GM18858 (cell line): ENCODE results near the gene SUN2.

ENCODE experiments used
- ATAC-seq: cut with Tn5 transposase; IDR thresholded peaks from one replicate; pipeline ENCODE4 v1.9.1; 2021; ENCODE audit not compliant: unreplicated experiment

SUN2 gene

DNA sequence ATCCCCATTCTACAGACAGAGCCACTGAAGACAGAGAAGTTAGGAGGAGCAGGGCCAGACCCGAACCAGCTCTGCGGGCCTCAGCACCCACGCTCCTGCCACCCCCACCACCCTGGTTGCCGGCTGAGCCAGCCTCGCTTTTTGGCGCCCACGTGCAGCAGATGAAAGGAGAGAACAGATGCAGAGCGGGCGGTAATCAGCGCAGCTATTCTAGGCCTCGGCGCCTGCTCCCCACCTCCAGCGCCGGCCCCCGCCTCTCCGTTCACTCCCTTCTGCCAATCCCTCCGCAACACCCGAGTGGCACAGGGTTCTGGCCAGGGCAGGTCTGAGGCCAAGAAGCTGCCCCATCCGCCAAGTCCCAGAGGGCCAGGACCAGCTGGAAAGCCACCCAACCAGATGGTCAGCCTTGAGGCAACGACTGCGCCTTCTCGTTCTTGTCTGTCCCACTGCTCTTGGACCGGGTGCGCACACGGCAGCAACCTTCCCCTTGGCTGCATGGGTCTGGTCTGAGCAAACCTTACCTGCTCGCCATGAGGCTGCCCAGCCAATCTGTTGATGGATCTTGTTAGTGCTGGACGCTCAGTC is 21.4 kb upstream of the SUN2 start:
- ATAC-seq: no peak

DNA sequence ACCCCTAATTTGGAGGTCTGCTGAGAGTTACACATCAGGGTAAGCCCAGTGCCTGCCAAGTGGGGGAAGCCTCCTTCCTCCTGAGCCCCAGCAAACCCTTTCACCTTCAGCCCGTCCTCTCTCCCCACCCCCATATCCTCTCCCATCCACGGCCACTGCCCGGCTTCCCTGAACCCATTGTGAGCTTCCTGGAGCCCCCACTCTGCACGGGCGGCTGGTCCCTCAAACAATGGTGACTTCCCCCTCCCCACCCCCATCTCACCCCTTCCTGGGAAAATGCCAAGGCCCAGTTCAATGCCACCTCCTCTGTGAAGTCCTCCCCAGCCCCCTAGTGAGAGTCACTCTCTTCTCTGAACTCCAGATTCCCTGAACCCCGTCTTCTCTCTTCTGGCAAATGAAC is 20.3 kb upstream of the SUN2 start:
- no peak for ATAC-seq

DNA sequence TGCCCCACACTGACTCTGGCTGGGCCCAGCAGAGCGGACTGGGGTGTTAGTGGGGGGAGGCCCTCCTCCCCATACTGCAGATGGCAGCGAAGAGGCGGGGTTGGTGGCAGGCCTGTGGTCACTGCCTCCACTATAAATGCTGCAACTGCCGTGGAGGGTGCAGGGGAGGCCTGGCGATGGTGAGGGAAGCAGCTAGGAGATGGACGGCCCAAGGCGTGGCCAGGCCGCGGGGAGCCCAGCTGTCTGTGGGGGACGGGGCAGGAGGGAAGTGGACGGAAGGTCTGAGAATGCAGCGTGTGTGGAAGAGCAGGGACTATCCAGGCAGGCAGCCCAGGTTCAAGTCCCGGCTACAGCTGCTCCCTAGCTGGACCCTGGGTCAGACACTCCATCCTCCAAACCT is 19.9 kb upstream of the SUN2 start:
- ATAC-seq: no peak

DNA sequence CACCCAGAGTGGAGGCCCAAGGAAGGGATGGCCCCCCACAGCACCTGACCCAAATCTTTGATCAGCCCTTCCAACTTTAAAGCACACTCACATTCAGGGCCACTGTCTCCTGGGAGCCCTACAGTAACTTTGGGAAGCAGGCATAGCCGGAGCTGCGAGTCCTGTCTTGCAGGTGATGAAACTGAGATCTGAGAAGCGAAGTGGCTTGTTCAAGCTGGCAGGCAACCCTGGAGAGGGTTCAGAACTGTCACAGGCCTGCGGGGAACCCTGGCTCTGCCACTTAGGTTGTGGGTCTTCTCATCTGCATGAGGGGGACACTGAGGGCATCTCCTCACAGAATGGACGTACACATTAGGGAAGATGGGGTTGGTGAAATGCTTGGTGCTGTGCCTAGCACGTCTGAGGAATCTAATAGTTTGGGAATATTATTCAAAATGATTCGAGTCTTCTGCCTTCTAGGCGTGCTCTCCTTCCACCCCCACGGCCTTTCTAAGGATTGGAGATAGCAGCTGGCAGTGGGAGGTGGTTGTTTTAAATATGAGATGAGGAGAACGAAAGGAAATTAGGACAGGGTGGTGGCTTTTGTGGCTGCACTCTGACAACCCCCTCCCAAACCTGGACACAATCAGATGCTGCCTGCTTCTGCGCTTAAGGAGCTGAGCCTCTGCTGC is 18.8 kb upstream of the SUN2 start:
- no peak for ATAC-seq

DNA sequence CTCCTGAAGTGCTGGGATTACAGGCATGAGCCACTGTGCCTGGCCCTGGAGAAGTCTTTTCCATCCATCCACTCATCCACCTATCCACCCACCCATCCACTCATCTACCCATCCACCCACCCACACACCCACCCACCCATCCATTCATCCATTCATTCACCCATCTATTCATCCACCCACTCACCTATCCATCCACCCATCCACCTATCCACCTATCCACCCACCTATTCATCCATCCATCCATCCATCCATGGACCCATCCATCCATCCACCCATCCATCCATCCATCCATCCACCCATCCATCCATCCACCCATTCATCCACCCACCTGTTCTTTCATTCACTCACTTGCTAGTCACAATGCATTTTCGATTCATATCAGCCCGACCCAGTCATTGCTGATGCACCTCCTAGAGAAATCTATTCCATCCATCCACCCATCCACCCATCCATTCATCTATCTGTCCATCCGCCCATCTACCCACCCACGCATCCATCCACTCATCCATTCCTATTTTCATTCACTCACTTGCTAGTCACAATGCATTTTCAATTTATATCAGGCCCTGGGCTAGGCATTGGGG is 17.7 kb upstream of the SUN2 start:
- ATAC-seq: no peak

DNA sequence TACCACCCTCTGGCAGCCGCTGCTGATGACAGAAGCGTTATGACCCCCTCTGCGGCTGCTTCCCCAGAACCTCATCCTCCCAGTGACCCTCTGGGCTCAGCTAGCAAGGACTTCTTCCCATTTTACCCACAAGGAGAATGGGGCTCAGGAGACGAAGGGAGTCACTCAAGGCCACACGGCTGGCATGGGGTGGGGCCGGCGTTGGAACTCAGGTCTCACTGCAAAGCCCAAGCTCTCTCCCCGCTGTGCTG is 16.8 kb upstream of the SUN2 start:
- ATAC-seq: no peak

DNA sequence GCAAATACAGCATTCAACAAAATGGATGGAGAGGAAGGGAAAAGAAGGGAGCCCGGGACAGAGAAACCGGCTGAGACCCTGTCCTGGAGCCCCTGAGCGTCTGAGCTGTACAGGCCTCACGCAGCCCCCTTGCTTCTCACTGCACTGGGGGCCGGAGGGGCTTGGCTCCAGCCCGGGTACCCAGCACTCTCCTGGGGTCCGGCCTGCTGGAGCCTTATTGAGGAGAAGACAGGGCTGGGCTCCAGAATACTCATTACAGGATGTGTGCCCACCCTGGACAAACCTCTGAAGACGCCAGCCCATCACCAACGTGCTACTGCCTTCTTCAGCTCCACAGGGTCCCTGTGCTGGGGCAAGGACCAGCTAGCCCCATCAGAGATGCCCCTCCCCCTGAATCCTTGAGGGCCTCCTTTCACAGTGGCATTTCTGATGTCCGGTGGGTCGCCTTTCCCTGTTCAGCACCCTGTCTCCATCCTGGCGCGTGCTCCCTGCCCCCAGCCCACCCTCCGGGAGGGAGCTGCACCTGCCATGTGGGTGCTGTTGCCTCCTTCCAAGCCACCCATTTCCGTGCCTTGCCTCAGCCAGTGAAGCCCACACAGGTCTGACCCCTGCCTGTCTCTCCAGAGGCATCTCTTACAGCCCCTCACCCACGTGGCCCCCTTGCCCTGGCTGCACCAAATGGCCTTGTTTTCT is 14.6 kb upstream of the SUN2 start:
- ATAC-seq: no peak

DNA sequence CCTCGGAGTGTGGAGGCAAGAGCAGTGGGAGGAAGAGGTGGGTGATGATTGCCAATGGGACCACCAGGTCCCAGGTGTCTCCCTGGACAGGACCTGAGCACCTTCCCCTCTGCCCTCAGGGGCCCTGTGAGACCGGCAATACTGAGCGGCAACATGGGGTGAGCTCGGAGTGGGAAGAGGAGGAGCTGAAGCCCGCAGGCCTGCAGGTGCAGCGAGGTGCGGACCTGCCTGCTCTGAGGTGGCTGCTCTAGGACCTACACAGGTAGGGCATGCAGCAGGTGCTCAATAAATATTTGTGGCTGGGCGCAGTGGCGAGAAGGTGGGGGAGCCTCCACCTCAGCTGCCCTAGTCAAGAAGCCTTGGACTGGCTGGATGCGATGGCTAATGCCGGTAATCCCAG is 12.2 kb upstream of the SUN2 start:
- no peak for ATAC-seq

DNA sequence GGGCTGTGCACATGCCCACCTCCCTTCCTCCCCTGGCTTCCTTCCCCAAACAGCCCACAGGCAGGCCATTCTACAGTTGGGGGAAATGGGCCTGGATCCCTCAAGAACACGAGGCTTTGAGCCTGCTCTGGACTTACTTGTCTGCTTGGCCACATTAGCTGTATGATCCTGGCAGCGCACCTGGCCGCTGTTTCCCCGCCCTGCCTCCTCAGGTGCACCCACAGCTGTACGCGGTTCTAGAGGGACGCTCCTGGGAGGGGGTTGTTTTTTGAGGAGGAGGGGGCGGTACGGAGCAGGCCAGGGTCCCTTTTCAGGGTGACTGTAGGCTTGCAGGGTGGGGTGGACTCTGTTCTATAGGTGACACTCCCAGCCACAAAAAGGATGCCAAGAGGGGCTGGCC is 11.5 kb upstream of the SUN2 start:
- no peak for ATAC-seq

DNA sequence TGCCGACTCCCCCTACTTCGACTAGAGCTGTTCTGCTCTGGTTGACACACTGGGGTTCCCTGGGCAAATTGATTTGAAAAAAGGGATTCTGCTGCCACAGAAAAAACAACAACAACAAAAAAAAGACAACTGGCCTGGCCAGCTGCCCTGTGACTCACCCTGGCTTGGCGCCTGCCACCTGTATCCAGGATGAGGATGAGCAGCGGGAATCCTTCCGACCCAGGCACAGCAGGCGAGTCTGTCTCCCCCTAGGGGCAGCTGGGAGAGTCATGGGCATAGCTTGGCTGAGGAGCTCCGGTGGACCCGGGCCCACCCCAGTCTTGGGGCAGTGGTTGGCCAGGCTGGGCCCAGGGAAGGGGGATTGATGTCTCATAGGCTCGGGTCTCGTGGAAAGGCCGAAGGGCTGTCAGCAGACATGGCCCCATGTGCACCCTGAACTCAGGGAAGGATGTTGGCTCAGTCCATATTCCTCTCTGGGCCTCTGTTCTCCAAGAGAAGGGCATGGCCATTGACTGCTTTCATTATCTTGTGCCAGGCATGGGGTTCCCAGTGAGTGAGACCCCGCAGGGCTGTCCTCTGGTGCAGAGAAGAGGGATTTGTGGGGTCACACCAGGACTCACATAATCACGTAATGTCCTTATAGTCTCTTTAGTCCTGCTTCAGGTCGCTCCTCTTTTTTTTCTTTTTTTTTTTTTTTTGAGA is 10.4 kb upstream of the SUN2 start:
- no peak for ATAC-seq

DNA sequence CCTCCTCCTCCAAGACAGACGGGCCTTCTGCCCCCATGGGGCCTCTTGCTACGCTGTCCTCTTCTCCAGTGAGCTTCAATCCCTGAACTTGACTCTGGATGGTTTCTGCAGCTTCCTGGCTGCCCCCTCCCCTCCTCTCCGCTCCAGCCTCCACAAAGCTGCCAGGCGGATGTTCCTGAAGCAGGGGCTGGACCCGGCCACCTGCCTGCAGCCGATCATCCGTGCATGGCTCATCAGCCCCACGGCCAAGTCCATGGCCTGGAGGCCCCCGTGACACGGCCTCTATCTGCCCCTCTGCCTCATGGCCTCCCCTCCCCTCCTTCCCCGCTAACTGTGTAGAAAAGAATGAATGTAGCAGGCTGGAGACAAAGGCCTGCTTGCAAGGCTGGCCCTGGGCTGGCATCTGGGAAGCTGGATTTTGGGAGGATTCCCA is 6.8 kb upstream of the SUN2 start:
- no peak for ATAC-seq

DNA sequence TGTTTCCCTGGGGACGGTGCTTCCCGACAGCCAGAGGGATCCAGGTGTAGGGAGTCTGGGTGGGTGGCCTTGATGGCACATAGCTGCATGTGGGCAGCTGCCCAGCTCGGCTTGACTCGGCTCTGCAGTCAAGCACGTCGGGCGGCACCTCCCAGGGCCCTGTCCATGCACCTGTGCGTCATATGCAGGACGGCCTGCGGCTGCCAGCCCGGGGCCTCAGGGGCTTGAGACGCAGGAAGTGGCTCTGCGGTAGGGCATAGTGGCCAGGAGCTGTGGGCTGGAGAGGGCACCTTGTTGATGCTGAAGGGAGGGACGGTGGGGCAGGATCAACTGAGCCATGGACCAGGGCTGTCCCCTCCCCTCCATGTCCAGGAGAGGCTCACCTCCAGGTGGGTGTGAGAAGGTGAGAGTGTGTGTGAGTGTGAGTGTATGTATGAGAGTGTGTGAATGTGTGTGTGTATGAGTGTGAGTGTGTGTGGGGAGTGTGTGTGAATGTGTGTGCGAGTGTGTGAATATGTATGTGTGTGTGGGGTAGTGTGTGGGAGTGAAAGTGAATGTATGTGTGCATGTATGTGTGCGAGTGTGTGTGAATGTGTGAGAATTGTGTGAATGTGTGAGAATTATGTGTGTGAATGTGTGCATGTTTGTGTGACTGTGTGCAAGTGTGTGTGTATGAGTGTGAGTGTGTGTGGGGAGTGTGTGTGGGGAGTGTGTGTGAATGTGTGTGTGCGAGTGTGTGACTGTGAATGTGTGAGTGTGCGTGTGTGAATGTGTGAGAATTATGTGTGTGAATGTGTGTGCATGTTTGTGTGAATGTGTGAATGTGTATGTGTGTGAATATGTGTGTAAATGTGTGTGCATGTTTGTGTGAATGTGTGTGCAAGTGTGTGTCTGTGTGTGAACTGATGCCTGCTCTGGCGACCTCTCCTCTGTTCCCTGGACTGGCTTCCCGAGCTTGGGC is 5.7 kb upstream of the SUN2 start:
- ATAC-seq: no peak

DNA sequence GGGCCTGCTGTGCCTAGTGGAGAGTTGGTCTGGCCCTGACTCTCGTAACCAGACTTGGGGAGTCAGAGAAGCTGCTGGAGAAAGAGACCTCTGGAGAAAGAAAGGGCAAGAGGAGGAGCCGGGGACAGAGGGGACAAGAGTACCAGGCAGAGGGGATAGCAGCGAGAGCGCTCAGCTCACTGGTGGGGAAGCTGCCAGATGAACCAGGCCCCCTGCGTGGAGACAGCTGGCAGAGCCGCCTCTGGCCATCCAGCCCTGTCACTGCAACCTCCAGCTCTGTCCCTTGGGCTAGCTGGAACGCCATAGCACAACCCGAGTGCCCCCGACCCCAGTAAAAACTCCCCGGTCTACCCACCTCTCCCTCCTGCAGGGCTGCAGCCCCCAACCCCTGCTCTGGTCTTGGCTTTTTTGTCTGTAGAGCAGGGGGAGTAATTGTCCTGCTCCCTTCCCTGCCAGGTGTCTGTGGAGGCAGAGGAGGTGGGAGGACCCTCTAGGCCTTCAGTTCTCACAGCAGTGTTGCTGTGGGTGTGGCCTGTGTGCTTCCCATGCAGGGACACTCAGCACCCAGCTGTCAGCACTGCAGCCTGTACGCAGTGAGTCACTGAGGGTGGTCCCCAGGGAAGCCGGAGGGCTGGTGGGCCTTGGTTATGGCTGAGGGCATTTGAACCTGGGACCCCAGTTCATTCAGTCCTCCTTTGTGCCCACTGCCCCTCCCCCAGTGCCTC is 4.8 kb upstream of the SUN2 start:
- ATAC-seq: no peak

DNA sequence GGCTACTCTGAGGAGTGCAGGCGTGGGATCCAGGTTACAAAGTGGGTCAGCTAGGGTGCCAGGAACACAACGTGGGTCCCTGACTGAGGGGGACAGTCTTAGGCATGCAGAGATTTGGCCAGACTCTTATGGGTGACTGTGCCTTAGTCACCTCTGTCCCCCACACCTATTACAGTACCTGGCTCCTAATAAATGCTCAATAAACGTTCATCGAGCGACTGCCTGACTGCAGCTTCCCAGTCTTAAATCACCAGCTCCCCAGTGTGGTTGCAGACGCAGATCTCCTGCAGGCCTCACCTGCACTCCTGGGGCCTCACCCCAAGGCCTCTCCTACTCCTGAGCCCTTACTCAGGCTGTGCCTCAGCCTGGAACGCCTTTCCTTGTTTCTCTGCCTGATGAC is 3.2 kb upstream of the SUN2 start:
- ATAC-seq: no peak

DNA sequence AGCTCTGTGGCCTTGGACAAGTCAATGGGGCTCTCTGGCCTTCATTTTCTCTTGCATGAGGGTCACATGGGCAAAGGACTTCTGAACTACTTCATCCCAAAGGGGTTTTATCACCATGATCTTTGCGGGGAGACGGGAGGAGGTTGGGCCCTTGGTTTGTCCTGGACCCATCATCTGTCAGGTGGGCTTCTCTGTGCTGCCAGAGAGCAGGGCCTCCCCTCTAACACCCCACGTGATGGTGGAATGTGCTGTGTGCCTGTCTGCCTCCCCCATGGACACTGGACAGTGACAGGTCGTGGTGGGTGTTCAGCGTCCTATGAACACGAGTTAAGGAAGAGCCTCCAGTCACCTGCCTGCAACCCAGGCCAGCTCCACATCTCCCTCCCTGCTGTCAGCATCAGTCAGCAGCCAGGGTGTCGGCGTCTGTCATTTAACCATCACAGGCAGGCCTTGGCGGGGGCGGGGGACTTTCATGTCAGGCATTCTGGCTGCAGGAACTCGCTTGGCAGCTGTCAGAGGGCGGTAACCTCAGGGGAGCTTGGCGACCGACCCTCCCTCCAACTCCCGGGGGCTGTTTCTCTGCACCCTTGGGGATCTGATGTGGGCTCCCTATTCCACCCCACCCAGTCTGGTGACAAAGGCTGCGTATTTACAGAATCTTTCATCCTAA is 2.6 kb upstream of the SUN2 start:
- no peak for ATAC-seq

DNA sequence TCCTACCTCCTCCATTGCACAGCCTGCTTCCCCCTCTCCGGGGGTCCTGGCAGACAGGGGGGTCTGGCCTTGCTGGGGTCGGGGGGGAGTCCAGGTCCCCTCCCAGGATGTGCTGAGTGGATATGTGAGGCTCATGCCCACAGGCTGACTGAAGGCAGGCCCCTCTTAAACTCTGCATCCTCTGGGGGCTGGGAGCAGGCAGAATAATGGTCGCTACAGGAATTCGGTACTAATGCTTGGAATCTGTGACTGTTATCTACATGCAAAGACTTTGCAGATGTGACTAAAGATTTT is 1.6 kb upstream of the SUN2 start:
- no peak for ATAC-seq

DNA sequence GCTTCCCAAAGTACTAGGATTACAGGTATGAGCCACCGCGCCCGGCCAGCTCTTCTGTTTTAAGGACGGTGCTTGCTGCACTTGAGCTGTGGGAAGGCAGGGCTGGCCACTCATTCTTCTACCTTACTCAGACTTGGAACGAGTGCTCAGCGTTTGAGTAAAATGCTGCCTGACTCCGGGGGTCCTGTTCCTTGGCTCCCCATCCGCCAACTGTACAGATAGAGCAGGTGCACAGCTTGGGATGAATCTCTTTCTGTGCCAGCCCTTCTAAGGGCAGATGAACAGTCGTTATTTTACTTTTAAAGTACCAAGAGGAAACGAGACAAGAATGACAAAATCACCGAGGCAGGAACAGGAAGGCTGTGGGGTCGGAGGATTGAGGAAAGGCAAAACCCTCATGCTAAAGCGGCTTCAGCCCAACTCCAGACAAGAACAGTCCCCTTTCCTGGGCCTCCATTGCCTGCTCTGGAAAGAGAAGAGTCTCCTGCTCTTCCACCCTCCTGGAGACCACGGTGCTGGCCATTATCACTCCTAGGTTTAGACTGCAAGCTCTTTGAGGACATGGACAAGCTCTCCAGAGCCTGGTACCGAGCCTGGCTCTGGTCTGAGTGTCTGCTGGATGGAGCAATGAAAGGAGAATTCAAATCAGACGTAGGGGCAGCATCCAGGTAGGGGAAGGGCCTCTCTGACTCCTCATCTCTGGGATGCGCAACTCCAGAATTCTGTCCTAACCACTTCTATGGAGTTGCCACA is 1.1 kb upstream of the SUN2 start:
- no peak for ATAC-seq

DNA sequence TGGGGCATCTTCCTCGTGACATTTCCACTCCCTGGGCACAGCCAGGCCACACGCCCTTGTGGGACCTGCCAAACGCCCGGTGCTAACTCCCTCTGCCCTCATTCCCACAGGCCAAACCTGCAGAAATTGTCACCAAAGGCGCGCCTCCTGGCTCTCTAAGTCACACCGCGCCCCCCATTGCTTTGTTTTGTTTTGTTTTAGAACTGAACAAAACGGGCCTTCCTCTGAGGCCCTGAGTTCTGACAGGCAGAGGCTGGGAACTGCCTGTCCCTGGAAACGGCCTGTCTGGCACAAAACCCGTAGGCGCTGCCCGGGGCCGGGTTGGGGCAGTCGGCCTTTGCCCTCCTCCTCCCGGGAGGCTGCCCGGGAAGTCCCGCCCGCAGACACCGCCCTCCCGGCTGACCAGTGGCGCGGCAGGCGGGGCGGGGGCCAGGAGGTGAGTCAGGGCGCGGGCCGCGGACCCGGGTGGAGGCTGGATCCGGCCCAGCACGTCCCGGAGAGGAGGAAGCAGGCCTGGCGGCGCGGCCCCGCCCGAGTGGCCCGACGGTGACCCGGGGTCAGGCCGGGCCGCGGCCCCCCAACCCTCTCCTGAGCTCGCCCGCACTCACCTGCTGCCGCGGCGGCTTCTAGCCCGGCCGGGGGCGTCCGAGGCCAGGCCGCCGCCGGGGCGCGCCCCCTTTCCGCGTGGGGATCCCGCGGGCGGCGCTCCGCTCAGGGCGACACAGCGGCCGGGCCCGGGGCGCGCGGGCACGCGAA is 465 bp downstream of the SUN2 start:
- ATAC-seq: peak; percentile 7
